CD4-positive, alpha-beta T cell treated with Interferon gamma for 1 hour (primary cell): Measurements from ENCODE around the gene MAOA.
A peak's percentile ranks its signal among the peaks of the same experiment; 100 is the strongest.
"Not testable (repeated sequence)": the region's sequence is repeated elsewhere in the genome, so short reads cannot be mapped to it uniquely, and the experiment has no call there.

Experiments
- DNase-seq: peaks from one replicate; pipeline ENCODE4 v3.0.0-alpha.2; 2020

Gene MAOA

DNA sequence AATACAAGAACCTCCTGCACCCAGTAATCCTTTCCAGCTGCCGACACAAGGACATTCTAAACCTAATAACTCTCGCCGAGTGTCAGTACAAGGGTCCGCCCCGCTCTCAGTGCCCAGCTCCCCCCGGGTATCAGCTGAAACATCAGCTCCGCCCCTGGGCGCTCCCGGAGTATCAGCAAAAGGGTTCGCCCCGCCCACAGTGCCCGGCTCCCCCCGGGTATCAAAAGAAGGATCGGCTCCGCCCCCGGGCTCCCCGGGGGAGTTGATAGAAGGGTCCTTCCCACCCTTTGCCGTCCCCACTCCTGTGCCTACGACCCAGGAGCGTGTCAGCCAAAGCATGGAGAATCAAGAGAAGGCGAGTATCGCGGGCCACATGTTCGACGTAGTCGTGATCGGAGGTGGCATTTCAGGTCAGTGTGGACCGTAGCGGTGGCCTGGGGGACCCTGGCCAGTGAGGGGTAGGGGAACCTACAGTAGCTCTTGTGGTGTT lies at the start of gene MAOA:
TSS of gene MAOA (plus strand) at position 295 of the 490 bp plus-strand sequence. CDS start at position 338, 43 bp downstream.
- peak; percentile 10 for DNase-seq

DNA sequence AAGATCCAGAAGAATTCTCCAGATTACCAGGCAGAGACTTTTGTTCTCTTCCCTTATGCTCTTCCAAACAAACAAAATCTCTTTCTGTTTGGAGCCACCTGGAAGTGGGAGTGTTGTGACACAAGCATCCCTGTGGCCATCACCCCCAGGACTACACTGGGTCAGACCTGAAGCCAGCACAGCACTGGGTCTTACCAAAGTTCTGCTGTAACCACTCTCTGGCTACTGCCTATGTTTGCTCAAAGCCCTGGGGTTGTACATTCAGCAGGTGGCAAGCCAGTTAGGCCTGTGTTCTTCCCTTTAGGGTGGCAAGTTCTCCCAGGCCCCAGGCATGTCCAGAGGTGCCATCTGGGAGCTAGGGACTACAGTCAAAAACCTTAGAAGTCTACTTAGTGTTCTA lies 43.7 kb upstream of the MAOA start:
- DNase-seq, result no peak

DNA sequence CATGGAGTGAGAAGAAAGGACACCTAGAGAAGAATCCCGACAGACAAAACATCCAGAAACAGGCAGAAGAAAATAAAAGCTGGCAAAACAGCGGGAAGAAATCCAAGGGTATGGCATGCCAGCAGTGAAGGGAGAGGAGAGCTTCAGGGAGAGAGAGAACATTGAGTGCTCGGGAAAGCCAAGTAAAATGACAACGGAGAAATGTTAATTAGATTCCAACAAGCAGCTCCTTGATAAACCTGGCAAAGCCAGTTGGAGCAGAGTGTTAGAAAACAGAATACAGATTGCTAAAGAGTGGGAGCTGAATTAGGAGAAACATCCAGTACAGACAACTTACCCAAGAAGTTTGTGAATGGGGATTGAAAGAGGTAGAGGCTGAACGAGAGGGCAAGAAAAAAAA lies 40.4 kb upstream of the MAOA start:
- DNase-seq, result no peak

DNA sequence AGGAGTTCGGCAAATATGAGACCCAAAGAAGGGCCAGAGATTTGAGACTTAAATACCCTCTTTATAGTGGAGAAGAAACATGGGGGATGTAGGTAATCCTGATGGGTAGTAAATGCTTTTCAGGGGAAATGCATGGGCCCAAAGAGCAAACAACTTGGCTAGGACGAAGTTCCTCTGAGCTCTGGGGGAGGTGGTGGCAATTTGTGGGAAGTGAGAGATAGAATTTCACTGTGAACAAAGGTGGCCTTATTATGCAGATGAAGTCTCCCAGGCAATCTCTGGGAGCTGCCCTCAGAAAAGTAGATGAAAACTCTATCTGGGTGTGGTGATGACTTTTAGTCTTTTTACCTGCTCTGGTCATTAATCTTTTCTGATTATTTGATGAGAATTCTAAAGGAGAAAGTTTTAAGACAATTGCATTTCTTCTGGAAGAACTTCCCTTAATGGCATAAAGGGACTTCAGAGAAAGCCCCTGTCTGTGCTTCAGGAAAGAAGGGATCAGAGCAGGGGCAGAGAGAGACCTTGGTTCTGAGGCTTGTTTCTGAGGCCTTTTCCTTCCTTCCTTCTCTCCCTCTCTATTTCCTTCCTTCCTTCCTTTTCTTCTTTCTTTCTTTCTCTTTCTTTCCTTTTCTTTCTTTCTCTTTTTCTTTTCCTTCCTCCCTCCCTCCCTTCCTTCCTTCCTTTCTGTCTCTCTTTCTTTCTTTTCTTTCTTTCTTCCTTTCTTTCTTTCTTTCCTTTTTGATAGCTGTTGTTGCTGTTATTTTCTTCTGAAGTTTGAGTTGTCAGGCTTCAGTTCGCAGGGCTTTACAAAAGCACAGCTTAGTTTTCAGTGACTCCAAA lies 37.5 kb upstream of the MAOA start:
- no peak for DNase-seq

DNA sequence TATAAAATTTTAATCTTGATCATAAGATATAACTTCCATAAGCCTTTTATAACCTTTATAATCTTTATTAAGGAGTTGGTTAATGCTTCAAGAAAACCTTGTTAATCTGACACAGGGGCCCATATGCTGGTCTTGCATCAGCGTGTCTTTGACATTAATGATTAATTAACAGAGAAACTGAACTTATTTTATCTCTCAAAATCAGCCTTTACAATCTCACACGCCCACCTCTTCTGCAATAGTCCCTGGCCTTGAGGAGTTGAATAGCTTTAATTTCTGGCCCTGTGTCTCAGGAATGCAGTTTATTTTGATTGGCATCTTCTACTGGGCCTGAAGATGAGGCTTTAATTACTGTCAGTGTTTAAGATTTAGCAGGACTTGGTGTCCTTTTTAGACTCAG lies 36.2 kb upstream of the MAOA start:
- DNase-seq, result not testable (repeated sequence)

DNA sequence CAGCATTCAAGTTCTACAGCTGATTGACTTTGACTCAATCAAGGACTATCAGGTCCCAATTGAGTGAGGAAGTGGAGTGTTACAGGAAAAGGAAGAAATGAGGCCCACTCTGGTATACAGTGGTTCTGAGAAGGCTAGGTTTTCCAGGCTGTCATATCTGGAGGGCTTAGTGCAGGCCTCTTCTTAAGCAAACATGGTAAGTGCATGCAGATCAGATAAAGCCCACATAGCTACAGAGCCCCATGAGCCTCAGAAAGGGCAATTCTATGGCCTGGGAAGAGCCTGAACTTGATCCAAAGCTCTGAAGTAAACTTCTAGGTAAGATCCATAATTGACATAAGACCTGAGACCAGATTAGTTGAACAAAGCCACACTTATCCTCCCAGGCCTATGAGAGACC lies 29.0 kb upstream of the MAOA start:
- DNase-seq, result no peak

DNA sequence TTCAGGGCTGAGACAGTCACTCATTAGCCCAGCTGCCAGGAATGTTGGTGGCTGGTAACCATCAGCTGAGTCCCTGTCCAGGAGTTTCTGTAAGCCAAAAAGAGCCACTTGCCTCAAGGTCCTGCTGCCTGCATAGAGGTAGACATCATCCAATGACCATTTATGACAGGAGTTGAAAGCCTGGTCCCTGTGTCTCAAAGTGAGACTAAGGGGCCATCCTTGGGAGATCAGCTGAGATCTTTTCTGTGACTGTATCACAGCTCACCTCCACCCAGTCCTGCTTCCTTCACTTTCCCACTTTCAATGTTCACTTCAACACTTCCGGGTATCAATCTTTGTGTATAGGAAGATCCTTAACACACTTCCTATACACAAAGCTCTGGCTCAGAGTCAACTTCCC lies 28.4 kb upstream of the MAOA start:
- no peak for DNase-seq

DNA sequence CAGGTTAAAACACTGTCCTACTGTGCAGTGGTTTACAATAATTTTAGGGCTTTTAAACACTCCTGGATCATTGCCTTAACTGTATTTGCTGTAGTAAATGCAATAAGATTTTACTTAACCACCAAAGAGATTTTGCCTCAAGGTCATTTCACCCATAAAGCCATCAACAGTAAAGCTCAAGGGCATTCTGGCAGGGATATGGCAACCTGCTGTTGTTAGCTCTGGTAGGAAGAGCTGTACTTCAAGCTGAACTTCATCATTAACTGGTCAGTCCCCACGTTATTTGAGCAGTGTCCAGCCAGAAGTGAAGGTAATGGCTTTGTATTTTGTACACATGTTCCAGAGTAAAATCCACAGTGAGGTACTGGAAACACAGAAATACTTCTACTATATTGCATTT lies 26.9 kb upstream of the MAOA start:
- DNase-seq, result no peak

DNA sequence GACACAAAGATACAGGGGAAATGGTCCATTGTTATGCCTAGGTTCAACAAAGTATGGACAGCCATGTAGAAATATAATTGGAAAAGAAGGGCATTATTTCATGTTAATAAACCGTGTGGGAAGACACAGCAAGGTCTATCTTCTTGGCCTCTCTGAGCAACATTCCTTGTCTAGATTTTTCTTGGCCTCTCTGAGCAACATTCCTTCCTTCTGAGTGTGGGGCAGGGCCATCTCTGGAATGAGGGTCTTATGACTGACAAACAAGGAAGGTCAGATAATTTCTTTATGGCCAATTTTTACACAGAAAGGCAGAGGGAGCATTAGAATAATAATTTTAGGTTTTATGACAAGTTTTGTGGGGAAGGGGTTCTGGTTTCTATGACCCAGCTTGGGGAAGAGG lies 24.3 kb upstream of the MAOA start:
- no peak for DNase-seq

DNA sequence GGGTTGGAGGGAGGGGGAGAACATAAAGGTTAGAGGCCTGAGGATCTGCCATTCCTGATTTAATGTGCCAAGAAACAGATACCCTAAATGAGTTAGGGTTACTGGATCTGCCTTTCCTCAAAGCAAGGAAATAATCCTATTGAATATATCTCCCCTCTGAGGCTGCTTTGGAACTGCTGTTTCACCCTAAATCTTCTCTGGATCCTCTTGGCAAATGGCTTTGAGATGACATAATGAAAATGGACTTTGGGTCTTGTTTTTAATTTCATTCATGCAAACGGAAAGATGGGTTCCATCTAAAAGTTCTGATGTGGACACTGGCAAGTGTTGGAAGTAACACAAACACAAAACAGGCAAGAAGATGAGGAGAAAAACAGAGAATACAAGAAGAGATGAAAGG lies 23.0 kb upstream of the MAOA start:
- DNase-seq, result no peak

DNA sequence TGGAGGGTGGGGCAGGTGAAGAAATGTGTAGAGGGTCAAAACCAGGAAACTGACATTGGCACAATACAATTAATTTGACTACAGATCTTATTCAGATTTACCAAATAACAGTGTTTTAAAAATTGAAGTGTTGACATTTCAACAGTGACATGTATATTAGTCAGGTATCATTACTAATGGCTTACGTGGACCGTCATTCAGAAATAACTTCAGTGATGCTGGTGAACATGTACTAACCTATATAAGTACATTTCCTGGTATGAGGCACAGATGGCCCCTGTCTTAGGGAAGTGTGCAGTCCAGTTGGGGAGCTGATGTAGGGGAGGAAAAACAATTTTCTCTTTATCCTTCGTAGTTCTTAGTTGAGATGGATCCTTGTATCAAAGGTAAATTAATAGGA lies 22.3 kb upstream of the MAOA start:
- DNase-seq, result no peak

DNA sequence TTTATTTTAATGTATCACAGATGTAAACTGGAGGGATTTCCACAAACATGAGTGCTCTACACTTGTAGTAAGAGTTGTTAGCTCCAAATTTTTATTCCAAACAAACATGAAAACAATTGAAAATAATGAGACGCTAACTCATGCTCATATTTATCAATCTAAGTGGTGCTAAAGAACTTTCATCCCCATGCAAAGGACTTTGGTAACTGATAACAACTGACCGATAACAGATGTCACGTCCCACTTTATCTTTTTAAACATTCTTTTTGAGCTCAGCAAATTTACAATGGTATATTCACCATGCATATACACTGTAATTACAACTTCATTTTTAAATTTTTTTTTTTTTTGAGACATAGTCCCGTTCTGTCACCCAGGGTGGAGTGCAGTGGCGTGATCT lies 15.6 kb upstream of the MAOA start:
- no peak for DNase-seq

DNA sequence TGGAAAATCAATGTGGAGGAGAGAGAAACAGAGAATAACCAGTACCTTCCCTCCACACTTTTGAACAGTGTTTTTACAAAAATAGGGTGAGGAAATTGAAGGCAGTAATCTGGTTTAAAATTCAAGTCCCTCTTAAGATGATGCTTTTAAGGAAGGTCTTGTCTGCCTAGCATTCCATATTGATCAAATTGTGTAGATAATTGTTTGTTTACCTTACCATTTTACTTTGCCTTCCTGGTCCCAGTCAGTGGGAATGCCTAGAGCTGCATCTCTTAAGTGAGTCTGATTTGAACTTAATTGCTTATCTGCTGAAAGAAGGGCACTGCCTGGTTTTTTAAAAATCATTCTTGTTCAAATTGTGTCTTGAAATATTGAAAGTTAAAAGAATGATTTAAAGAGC lies 14.4 kb upstream of the MAOA start:
- no peak for DNase-seq

DNA sequence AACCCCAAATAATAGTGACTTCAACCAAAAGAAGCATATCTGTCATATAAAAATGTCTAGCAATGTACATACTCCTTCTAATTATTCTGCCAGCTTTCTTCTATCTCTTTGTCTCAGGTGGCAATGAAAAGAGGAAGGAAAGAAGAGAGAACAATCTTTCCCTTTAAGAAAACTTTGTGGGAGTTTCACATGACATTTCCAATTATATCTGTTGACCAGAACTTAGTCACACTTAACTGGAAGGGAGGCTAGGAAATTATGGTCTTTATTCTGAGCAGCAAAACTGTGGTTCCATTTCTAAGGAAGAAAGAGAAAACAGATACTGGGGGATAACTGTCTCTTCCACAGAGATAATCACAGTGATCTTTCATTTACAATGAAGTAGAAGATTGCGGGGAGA lies 12.9 kb upstream of the MAOA start:
- DNase-seq, result no peak

DNA sequence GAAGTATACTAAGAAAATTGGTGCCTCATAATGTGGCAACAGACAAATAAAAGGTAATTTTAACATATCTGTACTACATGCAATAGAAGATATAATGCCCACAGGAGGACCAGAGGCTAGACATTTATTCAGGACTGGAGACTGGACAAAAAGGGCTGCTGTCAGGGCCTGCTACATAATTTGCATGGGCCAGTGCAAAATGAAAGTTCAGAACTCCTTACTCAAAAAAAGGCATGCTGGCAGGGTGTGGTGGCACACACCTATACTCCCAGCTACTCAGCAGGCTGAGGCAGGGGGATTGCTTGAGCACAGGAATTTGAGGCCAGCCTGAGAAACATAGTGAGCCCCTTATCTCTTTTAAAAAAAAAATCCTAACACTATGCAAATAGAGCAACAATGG lies 12.4 kb upstream of the MAOA start:
- DNase-seq, result no peak

DNA sequence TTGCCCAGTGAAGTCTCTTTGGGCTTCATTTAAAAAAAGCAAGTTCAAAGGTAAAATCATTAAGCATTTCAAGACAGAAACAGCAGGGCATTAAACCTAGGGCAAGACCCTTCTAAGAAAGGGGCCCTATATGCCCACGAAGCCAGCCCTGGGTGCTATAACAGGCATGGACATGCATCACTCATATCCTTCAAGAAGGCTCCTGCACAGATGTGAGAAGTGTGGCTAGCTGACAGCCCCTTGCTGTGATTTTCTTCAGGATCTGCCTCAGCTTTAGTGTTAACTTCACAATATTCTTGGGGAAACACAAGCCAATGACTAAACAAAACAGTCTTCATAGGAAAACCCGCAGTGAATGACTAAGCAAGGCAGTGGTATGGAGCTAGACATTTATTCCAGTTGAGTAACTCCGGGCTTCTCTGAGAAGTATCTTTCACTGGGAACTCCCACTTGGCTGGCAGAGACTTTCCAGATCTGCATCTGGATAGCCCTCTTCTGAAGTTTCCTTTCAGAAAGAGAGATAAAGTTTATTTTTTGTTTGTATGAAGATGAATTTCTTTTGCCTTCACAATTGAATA lies 11.9 kb upstream of the MAOA start:
- no peak for DNase-seq

DNA sequence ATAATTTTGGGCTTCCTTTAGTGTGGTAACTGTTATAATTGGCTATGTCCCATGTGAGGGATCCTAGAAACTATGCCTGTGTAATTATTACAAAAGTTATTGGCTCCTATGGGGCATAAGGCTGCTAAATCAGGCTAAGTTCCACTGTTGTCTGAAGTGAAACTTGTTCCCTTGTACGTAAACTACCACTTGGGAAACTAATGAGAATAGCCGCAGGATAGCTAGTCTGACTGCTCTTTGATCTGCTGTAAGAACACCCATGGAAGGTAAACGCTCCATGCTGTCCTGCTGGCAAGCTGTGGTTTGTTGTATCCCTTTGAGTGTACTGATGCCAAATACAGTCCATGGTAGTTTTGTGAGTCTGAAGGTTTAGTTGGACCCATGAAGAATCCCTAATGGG lies 9.3 kb upstream of the MAOA start:
- DNase-seq, result no peak

DNA sequence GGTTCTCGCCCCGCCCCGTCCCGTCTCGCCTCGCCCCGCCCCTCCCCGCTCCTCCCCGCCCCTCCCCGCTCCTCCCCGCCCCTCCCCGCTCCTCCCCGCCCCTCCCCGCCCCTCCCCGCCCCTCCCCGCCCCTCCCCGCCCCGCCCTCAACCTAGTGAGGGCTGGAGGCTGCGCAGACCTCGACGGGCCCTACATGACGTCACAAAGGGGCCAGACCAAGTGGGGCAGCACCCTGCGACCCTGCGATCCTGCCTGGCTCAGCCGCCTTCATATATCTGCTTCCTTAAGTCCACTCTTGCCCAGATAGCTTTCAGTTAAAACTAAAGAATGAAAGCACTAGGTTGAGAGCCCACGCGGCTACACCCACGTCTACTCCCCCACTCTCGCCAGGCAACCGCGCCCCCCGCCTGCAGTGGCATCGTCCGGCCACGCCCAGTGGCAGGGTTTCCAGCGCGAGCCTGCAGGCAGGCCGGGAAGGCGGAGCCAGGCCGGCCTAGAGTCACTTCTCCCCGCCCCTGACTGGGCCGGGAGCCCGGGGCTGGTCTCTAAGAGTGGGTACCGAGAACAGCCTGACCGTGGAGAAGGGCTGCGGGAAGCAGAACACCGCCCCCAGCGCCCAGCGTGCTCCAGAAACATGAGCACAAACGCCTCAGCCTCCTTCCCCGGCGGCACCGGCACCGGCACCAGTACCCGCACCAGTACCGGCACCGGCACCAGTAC lies 1.5 kb upstream of the MAOA start:
- peak; percentile 90 for DNase-seq

DNA sequence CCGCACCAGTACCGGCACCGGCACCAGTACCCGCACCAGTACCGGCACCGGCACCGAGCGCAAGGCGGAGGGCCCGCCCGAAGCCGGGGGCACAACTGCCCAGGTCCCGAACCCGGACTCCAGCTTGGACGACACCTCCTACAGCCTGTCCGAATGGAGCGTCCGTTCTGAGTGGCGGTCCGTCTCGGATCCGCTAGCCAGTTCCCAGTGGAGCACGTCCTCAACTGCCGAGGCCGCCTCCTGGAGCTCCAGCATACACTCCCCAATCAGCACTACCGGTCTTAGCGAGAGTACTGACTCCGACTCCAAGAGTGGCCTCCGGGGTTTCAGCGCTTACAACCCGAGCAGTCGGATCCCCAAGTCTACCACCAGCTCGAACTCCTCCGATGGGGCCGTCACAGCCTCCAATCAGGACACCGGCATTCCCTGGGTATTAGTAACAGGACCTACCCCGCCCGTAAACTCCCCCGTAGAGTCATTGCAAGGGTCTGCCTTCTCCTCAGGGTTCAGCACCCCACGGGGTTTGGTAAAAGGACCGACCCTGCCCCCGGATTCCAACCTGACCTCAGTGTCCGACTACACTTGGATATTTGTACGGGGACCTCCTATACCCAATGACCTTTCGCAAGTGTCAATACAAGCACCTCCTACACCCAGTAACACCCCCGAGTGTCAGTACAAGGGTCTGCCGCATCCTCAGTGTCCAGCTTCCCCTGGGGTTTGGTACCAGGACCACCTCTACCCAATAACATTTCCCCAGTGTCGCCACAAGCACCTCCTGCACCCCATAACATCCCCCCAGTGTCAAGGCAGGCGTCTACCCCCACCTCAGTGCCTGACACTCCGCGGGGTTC lies 721 bp upstream of the MAOA start:
- DNase-seq, result no peak

DNA sequence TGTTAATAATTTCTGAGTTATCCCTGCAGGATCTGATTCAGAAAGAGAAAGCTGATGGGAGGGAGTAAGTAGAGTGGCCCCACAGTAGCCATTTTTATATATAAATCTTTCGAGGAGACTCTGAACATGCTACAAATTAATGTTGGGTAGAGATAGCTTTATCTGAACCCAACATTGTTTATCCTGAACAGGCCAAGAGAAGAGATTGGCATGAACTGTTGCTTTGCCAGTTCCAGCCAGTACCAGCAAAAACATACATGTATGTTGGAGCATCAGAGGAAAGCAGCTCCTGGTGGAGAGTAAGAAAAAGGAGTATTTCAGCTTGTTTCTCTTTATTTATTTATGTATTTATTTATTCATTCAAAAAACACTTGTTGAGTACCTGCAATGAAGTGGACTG lies 1.6 kb downstream of the MAOA start:
- no peak for DNase-seq

DNA sequence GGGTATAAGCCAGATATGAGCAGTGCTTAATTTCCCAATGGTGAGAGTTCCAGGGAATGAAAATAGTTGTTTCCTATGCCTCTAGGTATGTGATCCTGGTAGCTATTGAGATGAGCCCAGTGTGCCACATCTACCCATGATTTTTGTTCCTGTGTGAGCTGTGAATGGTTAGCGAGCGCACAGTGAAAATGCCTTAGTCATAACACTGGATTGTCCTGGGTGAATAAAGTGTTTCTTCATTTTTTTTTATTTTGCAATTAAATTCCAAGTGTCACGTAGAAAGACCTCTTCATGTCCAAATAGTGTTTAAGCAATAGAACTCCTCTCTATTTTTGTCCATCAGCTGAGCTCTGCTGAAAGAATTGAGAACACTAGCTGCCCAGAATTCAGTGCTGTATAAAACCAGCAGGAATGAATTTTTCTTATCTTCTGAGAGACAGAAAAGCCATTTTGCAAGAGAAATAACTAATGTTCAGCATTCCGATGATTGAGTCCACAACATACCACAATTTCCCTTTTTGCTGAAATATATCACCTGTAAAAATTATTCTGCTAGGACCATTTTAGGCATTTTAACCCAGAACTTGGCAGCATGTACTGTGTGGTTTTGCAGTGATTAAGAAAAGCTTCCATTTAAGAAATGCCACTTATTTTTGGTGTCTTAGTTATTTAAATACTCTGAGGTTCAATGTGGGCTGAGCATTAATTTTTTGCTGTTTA lies 5.6 kb downstream of the MAOA start:
- no peak for DNase-seq

DNA sequence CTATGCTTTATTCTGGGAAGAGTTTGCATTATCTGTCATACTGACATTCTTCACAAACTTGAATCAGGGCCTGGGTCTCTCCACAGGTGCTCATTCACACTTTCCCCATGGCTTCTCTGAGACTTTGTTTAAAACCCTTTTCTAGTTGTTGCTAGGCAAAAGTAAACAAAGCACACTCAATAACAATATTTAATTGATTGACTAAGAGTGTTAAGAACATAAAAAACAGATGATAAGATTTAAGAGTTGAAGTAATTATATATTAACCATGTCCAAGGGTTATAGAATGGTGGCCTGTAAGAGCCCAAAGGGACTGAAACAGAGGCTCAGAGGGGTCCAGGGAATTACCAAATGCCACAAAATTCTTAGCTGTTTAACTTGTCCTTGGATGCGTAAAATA lies 7.1 kb downstream of the MAOA start:
- no peak for DNase-seq
